ENCODE data around the gene RELL2. TPM values are rescaled to one million over a fixed set of nuclear protein-coding genes. Genes with fewer than 3 reads are reported as not detected.
A peak's percentile ranks its signal among the peaks of the same experiment; 100 is the strongest.

RELL2 gene
- total RNA-seq, 1 donor from 2014 or later = 12.9 TPM

DNA sequence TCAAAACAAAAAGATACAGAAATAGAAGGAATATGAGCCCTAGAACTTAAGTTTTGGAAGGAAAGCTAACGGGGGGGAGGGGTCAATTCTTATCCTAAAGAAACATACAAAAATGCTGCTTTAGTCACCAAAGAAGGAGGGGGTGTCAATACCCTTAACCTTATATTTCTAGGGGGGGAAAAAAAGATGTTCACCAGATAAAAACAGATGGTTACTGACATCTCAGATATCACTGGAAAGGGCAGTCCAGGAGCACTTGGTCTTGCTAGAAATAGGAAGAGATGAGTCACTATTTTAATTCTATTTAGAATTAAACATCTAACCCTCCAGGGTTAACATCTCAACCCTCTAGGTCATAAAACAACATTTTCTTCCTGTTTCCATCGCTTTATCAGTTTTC is 19.7 kb upstream of the RELL2 start:
- no peak overlapping the region for H3K27ac ChIP-seq (ENCODE audit: low read depth, low read length)
- Mint-ChIP-seq H3K27me3 (ENCODE audit: low read depth, unreplicated experiment) (no peaks in the 10 kb centered on the region), H3K27ac (ENCODE audit: unreplicated experiment) (no peak overlapping the region)

GRCh38 chr5:141617682-141618029 is 19.1 kb upstream of the RELL2 start:
- H3K9me3 ChIP-seq (ENCODE audit: insufficient read depth, low read depth, low read length) = no peaks in the 10 kb centered on the region
- peak overlapping the region; percentile 73 for H3K27ac Mint-ChIP-seq (ENCODE audit: unreplicated experiment)
- H3K9me3 Mint-ChIP-seq (ENCODE audit: unreplicated experiment) = no peaks in the 10 kb centered on the region
- DNase-seq (ENCODE audit: low read depth) (no peak), FAIRE-seq (no peak)
- peaks cover 3% of the 10 kb centered on the region for H3K36me3 ChIP-seq (ENCODE audit: insufficient read depth, low read length)
- H4K20me1 ChIP-seq (ENCODE audit: insufficient read depth, low read length) = peaks cover 32% of the 10 kb centered on the region
- no peaks in the 10 kb centered on the region for H3K36me3 Mint-ChIP-seq (ENCODE audit: low read depth, unreplicated experiment)
- peak overlapping the region; percentile 62 for H3K4me3 ChIP-seq (ENCODE audit: insufficient read depth, low read depth, low read length)
- peak overlapping the region; percentile 86 for H3K4me2 ChIP-seq (ENCODE audit: low read length)
- H3K9ac ChIP-seq (ENCODE audit: low read length) = peak overlapping the region; percentile 88
- TF ChIP-seq, protein P1, sequence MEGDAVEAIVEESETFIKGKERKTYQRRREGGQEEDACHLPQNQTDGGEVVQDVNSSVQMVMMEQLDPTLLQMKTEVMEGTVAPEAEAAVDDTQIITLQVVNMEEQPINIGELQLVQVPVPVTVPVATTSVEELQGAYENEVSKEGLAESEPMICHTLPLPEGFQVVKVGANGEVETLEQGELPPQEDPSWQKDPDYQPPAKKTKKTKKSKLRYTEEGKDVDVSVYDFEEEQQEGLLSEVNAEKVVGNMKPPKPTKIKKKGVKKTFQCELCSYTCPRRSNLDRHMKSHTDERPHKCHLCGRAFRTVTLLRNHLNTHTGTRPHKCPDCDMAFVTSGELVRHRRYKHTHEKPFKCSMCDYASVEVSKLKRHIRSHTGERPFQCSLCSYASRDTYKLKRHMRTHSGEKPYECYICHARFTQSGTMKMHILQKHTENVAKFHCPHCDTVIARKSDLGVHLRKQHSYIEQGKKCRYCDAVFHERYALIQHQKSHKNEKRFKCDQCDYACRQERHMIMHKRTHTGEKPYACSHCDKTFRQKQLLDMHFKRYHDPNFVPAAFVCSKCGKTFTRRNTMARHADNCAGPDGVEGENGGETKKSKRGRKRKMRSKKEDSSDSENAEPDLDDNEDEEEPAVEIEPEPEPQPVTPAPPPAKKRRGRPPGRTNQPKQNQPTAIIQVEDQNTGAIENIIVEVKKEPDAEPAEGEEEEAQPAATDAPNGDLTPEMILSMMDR (IDR thresholded peaks at IDR 0.05; ENCODE audit: insufficient read depth, low read depth, low read length) = no peak
- peak overlapping the region; percentile 93 for H3K4me3 Mint-ChIP-seq (ENCODE audit: unreplicated experiment)
- H3K27ac ChIP-seq (ENCODE audit: low read depth, low read length) = no peak overlapping the region
- H3K4me1 Mint-ChIP-seq (ENCODE audit: low read depth, unreplicated experiment) = peaks cover 13% of the 10 kb centered on the region
- no peak overlapping the region for H2AFZ ChIP-seq (ENCODE audit: low read depth, low read length)
- peaks cover 11% of the 10 kb centered on the region for H3K4me1 ChIP-seq (ENCODE audit: insufficient read depth, low read length)
- no peaks in the 10 kb centered on the region for H3K27me3 ChIP-seq (ENCODE audit: insufficient read depth, low read length)
- H3K27me3 Mint-ChIP-seq (ENCODE audit: low read depth, unreplicated experiment) = no peaks in the 10 kb centered on the region
- peaks cover 57% of the 10 kb centered on the region for H3K79me2 ChIP-seq (ENCODE audit: insufficient read depth, low read length)

More for the DNA sequence above, 19.7 kb upstream of the RELL2 start:
- Histone ChIP-seq H2AFZ (ENCODE audit: low read depth, low read length) (no peak overlapping the region), H3K4me2 (ENCODE audit: low read length) (peak overlapping the region; percentile 86), H3K79me2 (ENCODE audit: insufficient read depth, low read length) (peaks cover 62% of the 10 kb centered on the region), H3K4me3 (ENCODE audit: insufficient read depth, low read depth, low read length) (peak overlapping the region; percentile 62), H3K36me3 (ENCODE audit: insufficient read depth, low read length) (peaks cover 3% of the 10 kb centered on the region), H4K20me1 (ENCODE audit: insufficient read depth, low read length) (peaks cover 32% of the 10 kb centered on the region), H3K9ac (ENCODE audit: low read length) (peak overlapping the region; percentile 88), H3K4me1 (ENCODE audit: insufficient read depth, low read length) (peaks cover 11% of the 10 kb centered on the region), H3K9me3 (ENCODE audit: insufficient read depth, low read depth, low read length) (no peaks in the 10 kb centered on the region), H3K27me3 (ENCODE audit: insufficient read depth, low read length) (no peaks in the 10 kb centered on the region)
- H3K9me3 Mint-ChIP-seq (ENCODE audit: unreplicated experiment) = no peaks in the 10 kb centered on the region
- no peak for FAIRE-seq
- no peak for DNase-seq (ENCODE audit: low read depth)
- no peaks in the 10 kb centered on the region for H3K36me3 Mint-ChIP-seq (ENCODE audit: low read depth, unreplicated experiment)
- TF ChIP-seq, protein P1 (IDR thresholded peaks at IDR 0.05; ENCODE audit: insufficient read depth, low read depth, low read length) = no peak
- H3K4me1 Mint-ChIP-seq (ENCODE audit: low read depth, unreplicated experiment) = peaks cover 13% of the 10 kb centered on the region
- peak overlapping the region; percentile 93 for H3K4me3 Mint-ChIP-seq (ENCODE audit: unreplicated experiment)

- H3K36me3 Mint-ChIP-seq (ENCODE audit: low read depth, unreplicated experiment) = peaks cover 3% of the 10 kb centered on the region
- DNase-seq (ENCODE audit: low read depth) (no peak), FAIRE-seq (no peak)
- Histone ChIP-seq H3K79me2 (ENCODE audit: insufficient read depth, low read length) (peaks cover 51% of the 10 kb centered on the region), H3K27me3 (ENCODE audit: insufficient read depth, low read length) (no peaks in the 10 kb centered on the region), H3K4me2 (ENCODE audit: low read length) (peak overlapping the region; percentile 86), H4K20me1 (ENCODE audit: insufficient read depth, low read length) (peaks cover 29% of the 10 kb centered on the region), H3K9me3 (ENCODE audit: insufficient read depth, low read depth, low read length) (no peaks in the 10 kb centered on the region), H3K4me3 (ENCODE audit: insufficient read depth, low read depth, low read length) (peak overlapping the region; percentile 62), H3K9ac (ENCODE audit: low read length) (peak overlapping the region; percentile 88), H3K4me1 (ENCODE audit: insufficient read depth, low read length) (peaks cover 11% of the 10 kb centered on the region), H2AFZ (ENCODE audit: low read depth, low read length) (peak overlapping the region; percentile 46), H3K27ac (ENCODE audit: low read depth, low read length) (peak overlapping the region; percentile 51), H3K36me3 (ENCODE audit: insufficient read depth, low read length) (peaks cover 6% of the 10 kb centered on the region)
- peak overlapping the region; percentile 93 for H3K4me3 Mint-ChIP-seq (ENCODE audit: unreplicated experiment)
- no peak for TF ChIP-seq EZH2 (IDR thresholded peaks at IDR 0.05; ENCODE audit: insufficient read depth, low read length)
- TF ChIP-seq, protein P1 (IDR thresholded peaks at IDR 0.05; ENCODE audit: insufficient read depth, low read depth, low read length) = no peak
- H3K4me1 Mint-ChIP-seq (ENCODE audit: low read depth, unreplicated experiment) = peaks cover 13% of the 10 kb centered on the region
- H3K9me3 Mint-ChIP-seq (ENCODE audit: unreplicated experiment) = no peaks in the 10 kb centered on the region
- H3K27me3 Mint-ChIP-seq (ENCODE audit: low read depth, unreplicated experiment) = no peaks in the 10 kb centered on the region
- peak overlapping the region; percentile 73 for H3K27ac Mint-ChIP-seq (ENCODE audit: unreplicated experiment)
Measured at GRCh38 chr5:141618030-141618803, 18.6 kb upstream of the RELL2 start.
